ENCODE measurements around the gene NFATC2.
"Not testable (repeated sequence)": the region's sequence is repeated elsewhere in the genome, so short reads cannot be mapped to it uniquely, and the experiment has no call there.

Gene NFATC2

GRCh38 chr20:51547951-51548350, 5.4 kb upstream of the NFATC2 start:
- no peak for DNase-seq
- in situ Hi-C loops (cut with HindIII; ENCODE audit: low pct_ligation_motif_present, low pct_unique_long_range_greater_than_20kb, low sequenced_read_pairs): no loop called here

- DNase-seq: no peak
- in situ Hi-C loops (cut with HindIII; ENCODE audit: low pct_ligation_motif_present, low pct_unique_long_range_greater_than_20kb, low sequenced_read_pairs): no loop called here
These were observed 3.0 kb upstream of the NFATC2 start for GRCh38 chr20:51545515-51545914.

GRCh38 chr20:51543422-51543788, 886 bp upstream of the NFATC2 start:
- in situ Hi-C loops (cut with HindIII; ENCODE audit: low pct_ligation_motif_present, low pct_unique_long_range_greater_than_20kb, low sequenced_read_pairs): no loop called here
- no peak for DNase-seq

- in situ Hi-C loops (cut with HindIII; ENCODE audit: low pct_ligation_motif_present, low pct_unique_long_range_greater_than_20kb, low sequenced_read_pairs): no loop called here
- peak; percentile 36 for DNase-seq
These were observed 417 bp downstream of the NFATC2 start for GRCh38 chr20:51542033-51542570.

GRCh38 chr20:51541189-51542032, 1.1 kb downstream of the NFATC2 start:
- in situ Hi-C loops (cut with HindIII; ENCODE audit: low pct_ligation_motif_present, low pct_unique_long_range_greater_than_20kb, low sequenced_read_pairs): no loop called here
- no peak for DNase-seq

GRCh38 chr20:51540580-51540979, 1.9 kb downstream of the NFATC2 start:
- in situ Hi-C loops (cut with HindIII; ENCODE audit: low pct_ligation_motif_present, low pct_unique_long_range_greater_than_20kb, low sequenced_read_pairs): no loop called here
- DNase-seq: no peak

GRCh38 chr20:51540074-51540473, 2.4 kb downstream of the NFATC2 start:
- DNase-seq; in situ Hi-C loops (cut with HindIII; ENCODE audit: low pct_ligation_motif_present, low pct_unique_long_range_greater_than_20kb, low sequenced_read_pairs): not testable (repeated sequence)

GRCh38 chr20:51536116-51537069, 6.1 kb downstream of the NFATC2 start:
- no peak for DNase-seq
- in situ Hi-C loops (cut with HindIII; ENCODE audit: low pct_ligation_motif_present, low pct_unique_long_range_greater_than_20kb, low sequenced_read_pairs): no loop called here

- in situ Hi-C loops (cut with HindIII; ENCODE audit: low pct_ligation_motif_present, low pct_unique_long_range_greater_than_20kb, low sequenced_read_pairs): no loop called here
- DNase-seq: no peak
These were observed 6.8 kb downstream of the NFATC2 start for GRCh38 chr20:51535674-51536073.

GRCh38 chr20:51535075-51535386, 7.5 kb downstream of the NFATC2 start:
- in situ Hi-C loops (cut with HindIII; ENCODE audit: low pct_ligation_motif_present, low pct_unique_long_range_greater_than_20kb, low sequenced_read_pairs): no loop called here
- no peak for DNase-seq

GRCh38 chr20:51533291-51534172, 9.0 kb downstream of the NFATC2 start:
- DNase-seq: no peak
- in situ Hi-C loops (cut with HindIII; ENCODE audit: low pct_ligation_motif_present, low pct_unique_long_range_greater_than_20kb, low sequenced_read_pairs): no loop called here

GRCh38 chr20:51532577-51533191, 9.8 kb downstream of the NFATC2 start:
- no peak for DNase-seq
- in situ Hi-C loops (cut with HindIII; ENCODE audit: low pct_ligation_motif_present, low pct_unique_long_range_greater_than_20kb, low sequenced_read_pairs): no loop called here

- no peak for DNase-seq
- in situ Hi-C loops (cut with HindIII; ENCODE audit: low pct_ligation_motif_present, low pct_unique_long_range_greater_than_20kb, low sequenced_read_pairs): no loop called here
These were observed 10.6 kb downstream of the NFATC2 start for GRCh38 chr20:51531712-51532456.

- peak; percentile 18 for DNase-seq
- in situ Hi-C loops (cut with HindIII; ENCODE audit: low pct_ligation_motif_present, low pct_unique_long_range_greater_than_20kb, low sequenced_read_pairs): no loop called here
These were observed 11.3 kb downstream of the NFATC2 start for GRCh38 chr20:51531141-51531710.

- no peak for DNase-seq
- in situ Hi-C loops (cut with HindIII; ENCODE audit: low pct_ligation_motif_present, low pct_unique_long_range_greater_than_20kb, low sequenced_read_pairs): no loop called here
These were observed 12.8 kb downstream of the NFATC2 start for GRCh38 chr20:51529758-51530157.

- in situ Hi-C loops (cut with HindIII; ENCODE audit: low pct_ligation_motif_present, low pct_unique_long_range_greater_than_20kb, low sequenced_read_pairs): no loop called here
- no peak for DNase-seq
These were observed 13.3 kb downstream of the NFATC2 start for GRCh38 chr20:51529081-51529681.

All from ACHN (cell line).